ENCODE results near the gene CACNA1E. TPM values are rescaled to one million over a fixed set of nuclear protein-coding genes. Genes with fewer than 3 reads are reported as not detected.

CACNA1E gene
- total and polyA plus RNA-seq, 2 experiments from 2014 or later, result 0.32 to 1.1 TPM

GRCh38 chr1:181503171-181503810, 20.0 kb downstream of the CACNA1E start:
- Mint-ChIP-seq H3K27ac (no peak overlapping the region), H3K27me3 (ENCODE audit: insufficient read depth, low read depth, poor library complexity) (no peaks in the 10 kb centered on the region), H3K9me3 (no peaks in the 10 kb centered on the region), H3K36me3 (ENCODE audit: low read depth) (no peaks in the 10 kb centered on the region), H3K4me3 (no peak overlapping the region), H3K4me1 (peaks cover 2% of the 10 kb centered on the region; the same call in 1 of the 3 replicates)
- Histone ChIP-seq H3K4me3 (no peak overlapping the region), H3K9me2 (ENCODE audit: insufficient read depth) (no peaks in the 10 kb centered on the region; the same call in 1 of the 2 replicates), H3K27ac (ENCODE audit: low read depth) (no peak overlapping the region), H3K79me2 (replicated peaks; ENCODE audit: insufficient read depth) (no peaks in the 10 kb centered on the region), H2AFZ (no peak overlapping the region), H4K20me1 (replicated peaks; ENCODE audit: insufficient read depth) (no peaks in the 10 kb centered on the region), H3K4me1 (ENCODE audit: insufficient read depth) (no peaks in the 10 kb centered on the region), H3K27me3 (ENCODE audit: insufficient read depth) (no peaks in the 10 kb centered on the region), H3K36me3 (ENCODE audit: insufficient read depth) (no peaks in the 10 kb centered on the region), H3K4me2 (no peak overlapping the region), H3F3A (replicated peaks; ENCODE audit: low read depth) (no peaks in the 10 kb centered on the region)
- DNase-seq (ENCODE audit: low spot score) (no peak), ATAC-seq (no peak)
- TF ChIP-seq JUNB (IDR thresholded peaks at IDR 0.05; ENCODE audit: unreplicated experiment) (no peak), ETS1 (IDR thresholded peaks at IDR 0.05) (no peak), CREB1 (CRISPR knock-in tag; IDR thresholded peaks at IDR 0.05; ENCODE audit: low read depth) (no peak), ZNF462 (CRISPR knock-in tag; IDR thresholded peaks at IDR 0.05) (no peak), ZNF114 (CRISPR knock-in tag; IDR thresholded peaks at IDR 0.05) (no peak), STAT1 (IDR thresholded peaks at IDR 0.05; ENCODE audit: unreplicated experiment) (no peak), REST (IDR thresholded peaks at IDR 0.05; ENCODE audit: unreplicated experiment) (no peak), NANOG (IDR thresholded peaks at IDR 0.05; ENCODE audit: borderline replicate concordance) (no peak), EZH2phosphoT487 (IDR thresholded peaks at IDR 0.05; ENCODE audit: unreplicated experiment) (no peak), EZH2 (IDR thresholded peaks at IDR 0.05; ENCODE audit: low read depth, unreplicated experiment) (no peak), POLR2AphosphoS5 (IDR thresholded peaks at IDR 0.05; ENCODE audit: low read depth) (no peak), CTCF (conservative IDR thresholded peaks at IDR 0.05; ENCODE audit: low read depth in 2 of 2) (no peak)
